HEK293 (cell line): Measurements from ENCODE around the gene PEPD.

Experiments used
- AEBP2 ChIP-seq: fragments of 450-650 bp; formaldehyde crosslinking; IDR thresholded peaks from 2 replicates; pipeline ENCODE4 v1.5.1; 2016; ENCODE audit warnings: missing biosample characterization, missing genetic modification characterization, borderline replicate concordance
- BCL11B ChIP-seq: fragments of 450-650 bp; formaldehyde crosslinking; IDR thresholded peaks from 2 replicates; pipeline ENCODE4 v1.5.1; 2016; ENCODE audit warnings: low read depth, missing biosample characterization, missing genetic modification characterization
- CTCF ChIP-seq: fragments of 450-650 bp; formaldehyde crosslinking; IDR thresholded peaks from 2 replicates; pipeline ENCODE4 v1.5.1; 2016; ENCODE audit warnings: missing biosample characterization, missing genetic modification characterization
- MYNN ChIP-seq: fragments of 450-650 bp; formaldehyde crosslinking; IDR thresholded peaks from 2 replicates; pipeline ENCODE4 v1.5.1; 2016; ENCODE audit warnings: missing biosample characterization, missing genetic modification characterization, borderline replicate concordance
- REST ChIP-seq: fragments of 450-650 bp; formaldehyde crosslinking; IDR thresholded peaks from 2 replicates; pipeline ENCODE4 v1.5.1; 2016; ENCODE audit warnings: missing biosample characterization, missing genetic modification characterization
- SP2 ChIP-seq: fragments of 450-650 bp; formaldehyde crosslinking; IDR thresholded peaks from 2 replicates; pipeline ENCODE4 v1.5.1; 2016; ENCODE audit warnings: missing biosample characterization, missing genetic modification characterization
- YY1 ChIP-seq: fragments of 450-650 bp; formaldehyde crosslinking; IDR thresholded peaks from 2 replicates; pipeline ENCODE4 v1.5.1; 2018; ENCODE audit warnings: missing biosample characterization, missing genetic modification characterization
- ZNF391 ChIP-seq: fragments of 450-650 bp; formaldehyde crosslinking; IDR thresholded peaks from 2 replicates; pipeline ENCODE4 v1.5.1; 2016; ENCODE audit warnings: low read depth, missing biosample characterization, missing genetic modification characterization, borderline replicate concordance
- TF ChIP-seq, protein P1 (sequence below): fragments of 450-650 bp; formaldehyde crosslinking; IDR thresholded peaks from 2 replicates; pipeline ENCODE4 v1.5.1; 2016; ENCODE audit warnings: missing biosample characterization, missing genetic modification characterization
- TF ChIP-seq, protein P2 (sequence below): sonication (generic); formaldehyde crosslinking; IDR thresholded peaks from 2 replicates; pipeline ENCODE4 v1.8.1; 2022; ENCODE audit warnings: mild to moderate bottlenecking, moderate library complexity, missing genetic modification reagents

DNA sequence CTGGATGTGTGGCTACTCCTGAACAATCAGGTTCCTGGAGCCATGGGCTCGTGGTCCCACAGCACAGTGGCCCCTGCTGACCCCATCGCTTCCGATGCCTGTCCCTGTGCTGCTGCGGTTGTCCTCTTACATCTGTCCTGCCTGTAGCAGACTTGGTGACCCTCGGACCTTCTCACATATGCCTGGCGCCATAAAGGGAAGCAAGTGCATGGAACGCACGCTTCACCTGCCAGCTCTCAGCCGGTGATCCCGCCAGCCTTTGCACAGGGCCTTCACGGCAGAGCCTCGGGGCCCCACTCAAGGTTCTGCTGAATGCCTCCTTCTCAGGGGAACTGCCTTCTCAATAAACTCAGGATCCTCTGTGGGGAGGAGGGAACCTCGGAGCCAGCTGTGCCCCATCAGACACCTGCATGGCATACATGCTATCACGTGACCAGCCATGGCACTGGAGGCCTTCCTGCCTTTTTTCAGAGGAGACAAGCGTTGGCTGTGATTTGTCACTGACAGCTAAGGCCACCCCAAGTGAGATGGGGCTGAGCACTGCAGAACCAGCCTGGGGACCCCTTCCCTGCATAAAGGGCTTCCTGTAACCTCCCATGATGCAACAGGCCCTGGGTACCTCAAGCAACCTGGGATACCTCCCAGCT lies 24.3 kb downstream of the PEPD start:
- TF ChIP-seq AEBP2 (tag by site-specific recombination) (no peak), CTCF (tag by site-specific recombination) (no peak), ZNF391 (tag by site-specific recombination) (no peak), YY1 (no peak), MYNN (tag by site-specific recombination) (no peak), REST (tag by site-specific recombination) (no peak), BCL11B (tag by site-specific recombination) (no peak), SP2 (tag by site-specific recombination) (no peak)
- TF ChIP-seq, protein P1, sequence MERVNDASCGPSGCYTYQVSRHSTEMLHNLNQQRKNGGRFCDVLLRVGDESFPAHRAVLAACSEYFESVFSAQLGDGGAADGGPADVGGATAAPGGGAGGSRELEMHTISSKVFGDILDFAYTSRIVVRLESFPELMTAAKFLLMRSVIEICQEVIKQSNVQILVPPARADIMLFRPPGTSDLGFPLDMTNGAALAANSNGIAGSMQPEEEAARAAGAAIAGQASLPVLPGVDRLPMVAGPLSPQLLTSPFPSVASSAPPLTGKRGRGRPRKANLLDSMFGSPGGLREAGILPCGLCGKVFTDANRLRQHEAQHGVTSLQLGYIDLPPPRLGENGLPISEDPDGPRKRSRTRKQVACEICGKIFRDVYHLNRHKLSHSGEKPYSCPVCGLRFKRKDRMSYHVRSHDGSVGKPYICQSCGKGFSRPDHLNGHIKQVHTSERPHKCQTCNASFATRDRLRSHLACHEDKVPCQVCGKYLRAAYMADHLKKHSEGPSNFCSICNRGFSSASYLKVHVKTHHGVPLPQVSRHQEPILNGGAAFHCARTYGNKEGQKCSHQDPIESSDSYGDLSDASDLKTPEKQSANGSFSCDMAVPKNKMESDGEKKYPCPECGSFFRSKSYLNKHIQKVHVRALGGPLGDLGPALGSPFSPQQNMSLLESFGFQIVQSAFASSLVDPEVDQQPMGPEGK (tag by site-specific recombination), result no peak
- TF ChIP-seq, protein P2, sequence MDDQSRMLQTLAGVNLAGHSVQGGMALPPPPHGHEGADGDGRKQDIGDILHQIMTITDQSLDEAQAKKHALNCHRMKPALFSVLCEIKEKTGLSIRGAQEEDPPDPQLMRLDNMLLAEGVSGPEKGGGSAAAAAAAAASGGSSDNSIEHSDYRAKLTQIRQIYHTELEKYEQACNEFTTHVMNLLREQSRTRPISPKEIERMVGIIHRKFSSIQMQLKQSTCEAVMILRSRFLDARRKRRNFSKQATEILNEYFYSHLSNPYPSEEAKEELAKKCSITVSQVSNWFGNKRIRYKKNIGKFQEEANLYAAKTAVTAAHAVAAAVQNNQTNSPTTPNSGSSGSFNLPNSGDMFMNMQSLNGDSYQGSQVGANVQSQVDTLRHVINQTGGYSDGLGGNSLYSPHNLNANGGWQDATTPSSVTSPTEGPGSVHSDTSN (CRISPR knock-in tag), result no peak
